Mammary epithelial cell (primary cell): ENCODE measurements around the gene ACBD5.

Experiments used
- CTCF ChIP-seq, 2 donors: IDR thresholded peaks in 1 of 2; conservative IDR thresholded peaks in 1 of 2; 2 replicates each; pipeline ENCODE4 v1.5.1; 2011 to 2012; ENCODE audit warnings: inconsistent platforms in 2 of 2, low read length in 2 of 2, mild to moderate bottlenecking in 2 of 2, control low read depth in 1 of 2, low read depth in 1 of 2; ENCODE audit not compliant: insufficient read depth in 1 of 2; ENCODE audit errors: extremely low read depth in 1 of 2
- EZH2 ChIP-seq: IDR thresholded peaks from 2 replicates; pipeline ENCODE4 v1.6.1; 2012; ENCODE audit warnings: low read length, inconsistent platforms, borderline replicate concordance

GRCh38 chr10:27256299-27257189, 15.9 kb upstream of the ACBD5 start:
- no peak for TF ChIP-seq CTCF (conservative IDR thresholded peaks at IDR 0.05 in 1 of 2, IDR thresholded peaks at IDR 0.05 in 1 of 2; ENCODE audit: extremely low read depth in 1 of 2, insufficient read depth in 1 of 2, low read depth in 1 of 2, low read length in 2 of 2)
- no peak for TF ChIP-seq EZH2
